Panc1 (cell line): ENCODE measurements around the gene NOSTRIN.

ENCODE experiments used
- CTCF ChIP-seq: fragments of 450-650 bp; IDR thresholded peaks from 2 replicates; pipeline ENCODE4 v1.5.1; 2017; ENCODE audit warnings: mild to moderate bottlenecking
- POLR2AphosphoS5 ChIP-seq: IDR thresholded peaks from 2 replicates; pipeline ENCODE4 v1.6.1; 2012; ENCODE audit warnings: mild to moderate bottlenecking, low read depth, low read length, moderate library complexity
- SIN3A ChIP-seq: IDR thresholded peaks from 2 replicates; pipeline ENCODE4 v1.6.1; 2012; ENCODE audit warnings: low read depth, mild to moderate bottlenecking, low read length, moderate library complexity, borderline replicate concordance; ENCODE audit not compliant: insufficient read depth
- TCF7L2 ChIP-seq: IDR thresholded peaks from 2 replicates; pipeline ENCODE4 v1.6.1; 2011; ENCODE audit warnings: mild to moderate bottlenecking, low read depth, low read length, inconsistent platforms
- TF ChIP-seq, protein P1 (sequence below), 2 experiments: IDR thresholded peaks; 2 replicates each; pipeline ENCODE4 v1.6.1; 2011 to 2012; ENCODE audit warnings: low read depth in 2 of 2, control low read depth in 1 of 2, low read length in 1 of 2, mild to moderate bottlenecking in 1 of 2, moderate library complexity in 1 of 2; ENCODE audit not compliant: insufficient read depth in 1 of 2

GRCh38 chr2:168797286-168797655 lies 5.2 kb upstream of the NOSTRIN start:
- TF ChIP-seq SIN3A (no peak), POLR2AphosphoS5 (no peak), CTCF (no peak), TCF7L2 (no peak)
- TF ChIP-seq, protein P1, sequence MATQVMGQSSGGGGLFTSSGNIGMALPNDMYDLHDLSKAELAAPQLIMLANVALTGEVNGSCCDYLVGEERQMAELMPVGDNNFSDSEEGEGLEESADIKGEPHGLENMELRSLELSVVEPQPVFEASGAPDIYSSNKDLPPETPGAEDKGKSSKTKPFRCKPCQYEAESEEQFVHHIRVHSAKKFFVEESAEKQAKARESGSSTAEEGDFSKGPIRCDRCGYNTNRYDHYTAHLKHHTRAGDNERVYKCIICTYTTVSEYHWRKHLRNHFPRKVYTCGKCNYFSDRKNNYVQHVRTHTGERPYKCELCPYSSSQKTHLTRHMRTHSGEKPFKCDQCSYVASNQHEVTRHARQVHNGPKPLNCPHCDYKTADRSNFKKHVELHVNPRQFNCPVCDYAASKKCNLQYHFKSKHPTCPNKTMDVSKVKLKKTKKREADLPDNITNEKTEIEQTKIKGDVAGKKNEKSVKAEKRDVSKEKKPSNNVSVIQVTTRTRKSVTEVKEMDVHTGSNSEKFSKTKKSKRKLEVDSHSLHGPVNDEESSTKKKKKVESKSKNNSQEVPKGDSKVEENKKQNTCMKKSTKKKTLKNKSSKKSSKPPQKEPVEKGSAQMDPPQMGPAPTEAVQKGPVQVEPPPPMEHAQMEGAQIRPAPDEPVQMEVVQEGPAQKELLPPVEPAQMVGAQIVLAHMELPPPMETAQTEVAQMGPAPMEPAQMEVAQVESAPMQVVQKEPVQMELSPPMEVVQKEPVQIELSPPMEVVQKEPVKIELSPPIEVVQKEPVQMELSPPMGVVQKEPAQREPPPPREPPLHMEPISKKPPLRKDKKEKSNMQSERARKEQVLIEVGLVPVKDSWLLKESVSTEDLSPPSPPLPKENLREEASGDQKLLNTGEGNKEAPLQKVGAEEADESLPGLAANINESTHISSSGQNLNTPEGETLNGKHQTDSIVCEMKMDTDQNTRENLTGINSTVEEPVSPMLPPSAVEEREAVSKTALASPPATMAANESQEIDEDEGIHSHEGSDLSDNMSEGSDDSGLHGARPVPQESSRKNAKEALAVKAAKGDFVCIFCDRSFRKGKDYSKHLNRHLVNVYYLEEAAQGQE (IDR thresholded peaks at IDR 0.05; ENCODE audit: insufficient read depth in 1 of 2, low read depth in 2 of 2, low read length in 1 of 2) = no peak
